ENCODE data around the gene ZNF699.

Gene ZNF699

GRCh38 chr19:9250630-9251029 is 59.0 kb downstream of the ZNF699 start, which contains the start of gene OR7E24:
OR7E24 (plus strand) TSS chr19:9250930; CDS start chr19:9251044, 114 bp downstream.
- Histone ChIP-seq H3K9me3 (ENCODE audit: insufficient read depth, low read depth, low read length) (peaks cover 16% of the 10 kb centered on the region), H3K4ac (ENCODE audit: low read depth, low read length) (no peak within 1 kb of the TSS), H2BK5ac (ENCODE audit: low read depth, low read length, poor library complexity) (no peak within 1 kb of the TSS), H4K91ac (ENCODE audit: low read depth, low read length) (no peak within 1 kb of the TSS), H3K4me2 (ENCODE audit: low read length) (no peak within 1 kb of the TSS), H2BK120ac (ENCODE audit: insufficient read depth, low read length, poor library complexity) (no peak within 1 kb of the TSS), H3K18ac (ENCODE audit: low read length) (no peak within 1 kb of the TSS), H3K27me3 (ENCODE audit: insufficient read depth, low read length) (no peaks in the 10 kb centered on the region), H3K79me1 (ENCODE audit: low read length) (no peaks in the 10 kb centered on the region), H2AK5ac (ENCODE audit: low read length) (no peak within 1 kb of the TSS), H3K27ac (ENCODE audit: low read depth, low read length) (no peak within 1 kb of the TSS), H3K14ac (ENCODE audit: low read length) (no peak within 1 kb of the TSS), H3K9ac (ENCODE audit: low read length) (no peak within 1 kb of the TSS), H4K8ac (ENCODE audit: low read depth, low read length) (no peak within 1 kb of the TSS), H3K79me2 (ENCODE audit: control insufficient read depth, insufficient read depth, low read length, poor library complexity) (no peaks in the 10 kb centered on the region), H2BK12ac (ENCODE audit: low read length) (no peak within 1 kb of the TSS), H3K4me3 (ENCODE audit: low read depth, low read length) (no peak within 1 kb of the TSS), H3K23ac (ENCODE audit: low read length) (no peak within 1 kb of the TSS), H4K12ac (ENCODE audit: low read depth, low read length) (no peak within 1 kb of the TSS), H2AFZ (ENCODE audit: insufficient read depth, low read length, poor library complexity) (no peak within 1 kb of the TSS), H3K36me3 (ENCODE audit: control insufficient read depth in 1 of 2, insufficient read depth in 2 of 2, low read length in 2 of 2) (no peaks in the 10 kb centered on the region), H3K4me1 (ENCODE audit: control insufficient read depth in 1 of 2, insufficient read depth in 2 of 2, low read length in 2 of 2) (no peaks in the 10 kb centered on the region)
- WGBS (ENCODE audit: extremely low coverage, insufficient coverage, insufficient read length): no CpG with 5 or more reads among the region's 1 CpG
- no peak for DNase-seq
